ENCODE results near the gene MPND. TPM values are rescaled to one million over a fixed set of nuclear protein-coding genes. Genes with fewer than 3 reads are reported as not detected.

The MPND gene
- total RNA-seq, 1 experiment from 2014 or later, result 37.0 TPM

DNA sequence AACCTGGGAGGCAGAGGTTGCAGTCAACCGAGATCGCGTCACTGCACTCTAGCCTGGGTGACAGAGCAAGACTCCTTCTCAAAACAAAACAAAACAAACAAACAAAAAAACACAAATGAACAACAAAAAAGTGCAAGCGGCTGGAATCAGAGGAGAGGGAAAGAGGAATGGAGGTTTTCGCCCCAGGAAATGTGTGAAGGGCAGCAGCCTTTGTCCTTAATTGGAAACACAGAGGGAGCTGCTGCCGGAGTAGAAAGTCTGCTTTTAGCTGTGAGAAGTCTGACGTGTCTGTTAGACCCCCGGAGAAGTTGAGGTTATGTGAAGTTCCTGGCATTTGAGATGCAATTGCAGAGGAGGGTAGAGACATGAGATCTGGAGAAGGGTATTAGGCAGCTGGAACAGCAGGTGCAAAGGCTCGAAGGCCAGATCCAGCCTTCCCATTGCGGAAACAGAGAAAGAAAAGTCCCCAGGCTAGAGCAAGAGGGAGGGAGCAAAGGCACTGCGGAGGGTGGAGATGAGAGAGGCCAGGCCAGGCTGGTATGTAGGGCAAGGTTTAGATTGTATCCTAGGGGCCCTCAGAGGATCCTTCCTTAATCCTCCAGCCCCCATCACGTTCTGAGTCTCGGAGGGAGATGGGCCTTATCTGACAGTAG lies 41.6 kb upstream of the MPND start:
- Histone ChIP-seq H2AK5ac (ENCODE audit: insufficient read length, low read length) (no peak overlapping the region), H3T11ph (ENCODE audit: low read length) (no peak overlapping the region), H2BK20ac (ENCODE audit: low read depth, low read length, poor library complexity, severe bottlenecking) (no peak overlapping the region), H3K79me1 (ENCODE audit: insufficient read depth, low read depth, low read length, poor library complexity, severe bottlenecking) (no peaks in the 10 kb centered on the region), H2BK12ac (ENCODE audit: insufficient read length, low read depth, low read length) (no peak overlapping the region), H4K8ac (replicated peaks; ENCODE audit: insufficient read length, low read depth, low read length) (no peak overlapping the region), H3K9ac (ENCODE audit: extremely low read depth, insufficient read length, low read length) (no peak overlapping the region), H3K23me2 (ENCODE audit: insufficient read length, low read depth, low read length, poor library complexity, severe bottlenecking) (no peaks in the 10 kb centered on the region), H3K4ac (ENCODE audit: low read depth, low read length) (no peak overlapping the region), H3K56ac (ENCODE audit: insufficient read length, low read depth, low read length) (no peak overlapping the region), H4K5ac (ENCODE audit: insufficient read length, low read depth, low read length) (no peak overlapping the region), H3K27me3 (ENCODE audit: insufficient read depth, low read length) (no peaks in the 10 kb centered on the region), H3K27ac (ENCODE audit: insufficient read length, low read depth, low read length) (no peak overlapping the region), H3K23ac (ENCODE audit: insufficient read length, low read depth, low read length) (no peak overlapping the region), H4K20me1 (ENCODE audit: control insufficient read depth, insufficient read depth, insufficient read length) (no peaks in the 10 kb centered on the region), H2BK15ac (ENCODE audit: low read depth, low read length) (no peak overlapping the region), H3K9me3 (ENCODE audit: control insufficient read depth, low read depth, low read length) (no peaks in the 10 kb centered on the region), H3K79me2 (ENCODE audit: insufficient read depth, low read length) (no peaks in the 10 kb centered on the region), H3K18ac (ENCODE audit: insufficient read length, low read depth, low read length) (no peak overlapping the region), H3K4me2 (ENCODE audit: insufficient read depth, insufficient read length, low read length) (no peak overlapping the region), H2BK5ac (ENCODE audit: insufficient read length, low read length) (no peak overlapping the region), H2AFZ (ENCODE audit: low read length) (peak overlapping the region; percentile 3), H3K4me1 (ENCODE audit: insufficient read depth, low read length) (no peaks in the 10 kb centered on the region), H3K14ac (ENCODE audit: insufficient read depth, low read length) (no peak overlapping the region), H4K91ac (ENCODE audit: insufficient read length, low read depth, low read length) (no peak overlapping the region), H2BK120ac (ENCODE audit: low read depth, low read length, poor library complexity, severe bottlenecking) (no peak overlapping the region)
- Mint-ChIP-seq H3K4me3 (peak overlapping the region in 1 of 2 experiments; percentile 16; a peak in 1 of 5 replicates), H3K36me3 (ENCODE audit: insufficient read depth in 1 of 3, low read depth in 3 of 3) (peaks cover 5 to 11% (median 7%) of the 10 kb centered on the region in 3 experiments; a peak in 6 of 7 replicates), H3K27ac (peak overlapping the region in 2 of 3 experiments; percentile 65 to 72; a peak in 3 of 7 replicates), H3K9me3 (no peaks in the 10 kb centered on the region; a peak in 2 of 5 replicates), H3K27me3 (ENCODE audit: low read depth) (peaks cover 12% of the 10 kb centered on the region), H3K4me1 (peaks cover 10 to 20% of the 10 kb centered on the region in 2 experiments)
- no CpG with 5 or more reads among the region's 13 CpGs for WGBS (ENCODE audit: extremely low coverage, insufficient read length, low lambda C conversion rate)
- DNase-seq, result no peak
- TF ChIP-seq, protein P1, sequence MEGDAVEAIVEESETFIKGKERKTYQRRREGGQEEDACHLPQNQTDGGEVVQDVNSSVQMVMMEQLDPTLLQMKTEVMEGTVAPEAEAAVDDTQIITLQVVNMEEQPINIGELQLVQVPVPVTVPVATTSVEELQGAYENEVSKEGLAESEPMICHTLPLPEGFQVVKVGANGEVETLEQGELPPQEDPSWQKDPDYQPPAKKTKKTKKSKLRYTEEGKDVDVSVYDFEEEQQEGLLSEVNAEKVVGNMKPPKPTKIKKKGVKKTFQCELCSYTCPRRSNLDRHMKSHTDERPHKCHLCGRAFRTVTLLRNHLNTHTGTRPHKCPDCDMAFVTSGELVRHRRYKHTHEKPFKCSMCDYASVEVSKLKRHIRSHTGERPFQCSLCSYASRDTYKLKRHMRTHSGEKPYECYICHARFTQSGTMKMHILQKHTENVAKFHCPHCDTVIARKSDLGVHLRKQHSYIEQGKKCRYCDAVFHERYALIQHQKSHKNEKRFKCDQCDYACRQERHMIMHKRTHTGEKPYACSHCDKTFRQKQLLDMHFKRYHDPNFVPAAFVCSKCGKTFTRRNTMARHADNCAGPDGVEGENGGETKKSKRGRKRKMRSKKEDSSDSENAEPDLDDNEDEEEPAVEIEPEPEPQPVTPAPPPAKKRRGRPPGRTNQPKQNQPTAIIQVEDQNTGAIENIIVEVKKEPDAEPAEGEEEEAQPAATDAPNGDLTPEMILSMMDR (conservative IDR thresholded peaks at IDR 0.05), result no peak

Data from H9 (cell line).